HG03520 (cell line): ENCODE data around the gene SAT2.

ENCODE experiments used
- ATAC-seq: cut with Tn5 transposase; IDR thresholded peaks from one replicate; pipeline ENCODE4 v1.9.1; 2021; ENCODE audit warnings: mild to moderate bottlenecking, moderate library complexity; ENCODE audit not compliant: unreplicated experiment

Gene SAT2

DNA sequence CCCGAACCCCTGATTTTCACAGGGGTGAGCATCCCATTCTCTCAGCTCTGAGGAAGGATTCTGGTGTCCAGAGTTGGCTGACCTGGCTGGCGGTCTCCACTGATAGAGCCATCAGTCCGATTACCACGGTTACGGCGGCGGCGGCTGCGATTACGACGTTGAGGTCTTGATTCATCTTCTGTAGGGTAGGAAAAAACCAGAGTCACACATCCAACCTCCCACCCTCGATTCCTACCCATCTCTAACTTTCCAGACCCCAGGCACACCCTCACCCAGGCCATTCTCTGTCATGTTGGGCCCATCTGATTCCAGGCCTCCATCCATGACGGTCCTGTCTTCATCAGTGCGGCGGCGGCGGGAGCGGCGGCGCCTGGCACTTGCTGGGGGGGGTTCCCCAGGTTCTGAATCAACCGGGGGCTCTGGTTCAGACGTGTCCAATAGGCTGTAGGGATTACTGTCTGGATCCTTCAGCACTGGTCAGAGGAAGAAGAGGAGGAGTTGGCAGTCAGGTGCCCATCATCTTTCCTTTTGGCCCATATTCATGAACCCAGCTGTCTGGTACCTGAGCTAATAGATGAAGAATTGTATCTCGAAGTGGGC is 35.1 kb downstream of the SAT2 start:
- ATAC-seq = no peak

DNA sequence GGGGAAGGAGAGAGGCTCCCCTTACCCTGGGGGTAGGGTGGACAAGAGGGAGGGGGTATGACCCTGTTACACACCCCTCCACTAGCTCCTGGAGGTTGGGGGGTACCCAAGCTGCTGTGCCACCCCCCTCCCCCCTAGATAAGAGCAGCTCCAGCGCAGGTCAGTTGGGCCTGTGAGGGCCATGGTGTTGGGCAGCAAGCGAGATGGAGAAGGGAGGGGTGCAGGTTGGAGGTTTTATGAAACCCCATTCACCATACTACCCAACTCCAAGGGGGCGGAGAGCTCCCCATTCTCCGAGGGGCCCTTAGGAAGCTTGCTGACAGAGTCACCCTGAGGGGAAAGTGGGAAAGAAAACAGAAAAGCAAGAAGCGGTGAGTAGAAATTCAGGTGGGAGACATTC is 36.0 kb downstream of the SAT2 start:
- ATAC-seq = no peak

DNA sequence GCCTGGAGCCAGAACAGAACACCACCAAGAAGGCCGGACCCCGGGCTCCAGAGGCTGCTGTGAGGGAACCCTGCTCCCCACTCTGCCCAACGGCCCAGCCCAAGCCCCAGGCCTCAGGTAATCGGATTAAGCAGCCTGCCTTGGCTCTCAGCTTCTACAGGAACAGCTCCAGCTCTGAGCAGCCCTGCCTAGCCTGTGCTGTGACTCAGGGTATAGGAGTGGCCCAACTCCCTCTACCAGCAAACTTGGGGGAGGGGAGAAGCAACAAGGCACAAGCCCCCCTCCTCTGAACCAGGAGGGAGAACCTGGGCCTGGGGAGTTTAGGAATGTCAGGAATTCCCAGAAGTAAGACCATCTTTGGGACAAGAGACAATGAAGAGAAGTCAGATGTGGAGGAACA is 36.9 kb downstream of the SAT2 start:
- no peak for ATAC-seq

DNA sequence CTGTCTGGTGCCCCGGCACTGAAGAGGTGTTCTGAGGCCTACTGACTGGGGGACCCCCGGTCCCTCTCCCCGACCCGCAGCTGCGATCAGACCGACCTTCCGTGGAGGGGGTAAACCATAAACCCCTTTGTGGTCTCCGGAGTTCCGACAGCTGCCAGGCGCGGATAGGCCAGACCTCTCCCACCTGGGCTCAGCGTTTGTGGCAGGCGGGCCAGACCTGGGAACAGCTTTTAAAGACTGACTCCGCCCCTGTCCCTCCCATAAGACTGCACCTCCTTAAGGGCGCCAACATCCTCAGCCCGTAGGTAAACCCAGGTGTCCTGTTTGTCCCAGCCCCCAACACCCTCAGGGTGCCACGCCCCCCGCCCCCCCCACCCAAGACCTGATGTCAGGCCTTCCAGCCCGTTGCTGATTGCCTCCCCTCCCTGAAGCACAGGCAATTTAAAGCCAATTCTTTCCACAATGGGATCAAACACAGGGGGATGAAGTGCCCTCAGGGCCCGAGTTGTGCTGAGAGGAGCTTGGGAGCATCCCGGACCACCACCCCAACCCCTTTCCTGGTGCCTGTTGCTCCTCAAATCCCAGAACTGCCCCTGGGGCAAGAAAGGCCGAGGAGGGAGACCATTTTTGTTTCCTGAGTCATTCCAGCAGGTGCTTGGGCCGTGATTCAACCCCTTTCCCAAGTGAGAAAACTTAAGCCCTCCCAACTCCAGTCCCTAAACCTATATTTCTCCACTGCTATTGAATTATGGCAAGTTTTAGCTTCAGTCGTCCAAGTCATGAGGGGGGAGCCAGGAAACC is 37.5 kb downstream of the SAT2 start, which contains the start of gene SOX15:
SOX15 (minus strand) TSS at position 204 of the 801 bp plus-strand sequence. CDS start 418 bp downstream, outside the sequence.
- ATAC-seq = no peak

DNA sequence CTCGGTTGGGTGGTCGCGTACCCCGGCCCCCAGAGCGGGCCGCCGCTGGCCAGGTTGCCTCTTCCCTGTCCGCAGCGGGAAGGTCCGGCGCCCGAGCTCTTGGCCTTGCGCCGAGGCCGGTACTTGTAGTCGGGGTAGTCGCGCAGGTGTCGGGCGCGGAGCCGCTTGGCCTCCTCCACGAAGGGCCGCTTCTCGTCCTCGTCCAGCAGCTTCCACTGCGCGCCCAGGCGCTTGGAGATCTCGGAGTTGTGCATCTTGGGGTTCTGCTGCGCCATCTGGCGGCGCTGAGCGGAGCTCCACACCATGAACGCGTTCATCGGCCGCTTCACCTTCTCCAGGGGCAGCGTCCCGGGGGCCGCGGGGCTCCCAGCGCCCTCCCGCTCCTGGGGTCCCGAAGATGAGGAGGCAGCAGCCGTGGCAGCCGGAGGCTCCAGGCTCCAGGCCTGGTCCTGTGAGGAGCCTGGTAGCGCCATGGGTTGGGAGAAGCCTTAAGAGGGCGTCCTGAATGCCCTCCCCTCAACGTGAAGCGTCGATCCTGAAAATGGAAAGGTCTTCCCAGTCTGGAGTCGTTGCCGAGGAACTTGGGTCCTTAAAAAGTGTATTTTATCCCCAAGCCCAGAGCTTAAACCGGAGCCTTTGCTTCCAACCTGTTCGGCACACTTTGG is 38.3 kb downstream of the SAT2 start:
- no peak for ATAC-seq

DNA sequence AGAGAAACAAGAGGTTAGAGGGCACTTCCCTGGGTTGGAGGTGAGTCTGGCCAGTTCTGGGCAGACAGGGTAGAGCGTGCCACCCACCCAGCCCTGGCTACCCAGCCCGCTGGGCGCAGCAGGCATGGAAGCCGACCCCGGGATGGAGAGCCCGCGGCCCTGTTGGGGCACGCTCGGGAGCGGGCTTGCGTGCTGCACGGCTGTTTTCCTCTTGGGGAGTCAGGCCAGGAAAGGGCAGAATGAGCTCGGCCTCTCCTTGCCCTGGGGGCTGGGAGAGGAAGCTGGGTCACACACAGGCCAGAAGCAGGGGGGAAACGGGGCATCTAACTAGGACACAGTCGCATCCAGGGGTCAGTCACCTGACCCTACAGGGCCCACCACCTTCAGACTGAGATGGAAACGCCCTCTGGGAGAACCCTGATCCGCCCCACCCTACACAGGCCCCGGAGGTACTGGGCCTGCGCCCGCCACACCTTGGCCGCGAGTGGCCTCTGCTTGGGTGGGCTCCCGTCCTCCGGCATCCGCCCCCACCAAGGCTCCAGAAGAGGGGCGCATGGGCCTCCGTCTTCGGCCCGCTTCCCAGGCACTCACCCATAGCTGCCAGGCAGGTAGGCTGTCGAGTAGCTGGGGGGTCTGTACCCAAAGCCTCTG is 38.9 kb downstream of the SAT2 start:
- ATAC-seq = no peak

DNA sequence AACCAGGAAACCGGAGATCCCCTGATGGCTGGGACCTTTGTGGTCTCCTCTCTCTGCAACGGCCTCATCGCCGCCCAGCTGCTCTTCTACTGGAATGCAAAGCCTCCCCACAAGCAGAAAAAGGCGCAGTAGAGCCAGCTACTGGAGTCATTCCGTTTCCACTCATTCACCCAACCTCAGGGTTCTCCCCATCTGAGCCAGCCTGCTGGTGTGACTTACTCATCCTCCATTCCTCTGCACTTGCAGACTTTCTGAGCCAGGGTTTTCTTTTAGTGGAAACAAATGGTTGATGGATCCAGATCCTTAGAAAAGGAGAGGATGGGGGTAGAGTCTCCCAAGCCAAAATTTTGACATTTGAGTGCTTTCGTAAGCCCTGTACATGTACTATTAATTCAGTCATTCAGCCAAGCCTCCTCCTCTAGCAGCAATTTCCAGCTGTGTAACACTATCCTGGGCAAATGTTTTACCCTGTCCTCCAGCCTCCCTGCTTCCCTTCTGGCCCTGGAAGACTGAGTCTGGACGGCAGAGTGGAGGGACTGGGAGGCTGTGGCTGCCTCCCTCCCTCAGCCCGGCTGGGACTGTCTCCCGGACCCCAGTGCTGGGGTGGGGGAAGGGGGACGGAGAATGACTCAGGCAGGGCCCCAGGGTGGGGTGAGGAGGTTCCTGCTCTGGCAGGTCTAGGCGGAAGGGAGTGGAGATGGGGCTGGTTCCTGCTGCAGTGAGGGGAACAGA is 40.0 kb downstream of the SAT2 start:
- no peak for ATAC-seq

DNA sequence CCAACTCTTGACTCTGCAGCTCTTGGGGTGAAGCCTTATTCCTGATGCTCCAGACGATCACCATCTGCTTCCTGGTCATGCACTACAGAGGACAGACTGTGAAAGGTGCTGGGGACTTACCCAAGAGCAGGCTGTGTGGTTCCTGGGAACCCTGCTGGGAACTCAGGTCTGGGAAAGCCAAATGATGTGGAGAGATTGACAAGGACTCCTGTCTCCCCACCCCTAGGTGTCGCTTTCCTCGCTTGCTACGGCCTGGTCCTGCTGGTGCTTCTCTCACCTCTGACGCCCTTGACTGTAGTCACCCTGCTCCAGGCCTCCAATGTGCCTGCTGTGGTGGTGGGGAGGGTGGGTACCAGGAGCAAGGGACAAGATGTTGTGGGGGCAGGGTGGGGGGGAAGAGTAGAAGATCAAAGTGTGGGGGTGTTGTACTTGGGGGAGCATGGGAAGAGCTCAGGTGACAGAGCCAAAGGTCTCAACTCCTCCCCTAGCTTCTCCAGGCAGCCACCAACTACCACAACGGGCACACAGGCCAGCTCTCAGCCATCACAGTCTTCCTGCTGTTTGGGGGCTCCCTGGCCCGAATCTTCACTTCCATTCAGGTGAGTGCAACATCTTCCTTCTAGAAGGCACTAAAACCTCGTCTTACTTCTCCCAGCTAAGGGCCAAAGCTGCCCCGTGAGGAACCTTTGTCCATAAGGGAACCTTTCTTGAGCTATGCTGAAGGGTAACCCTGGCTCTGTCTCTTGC is 40.8 kb downstream of the SAT2 start:
- ATAC-seq = no peak

DNA sequence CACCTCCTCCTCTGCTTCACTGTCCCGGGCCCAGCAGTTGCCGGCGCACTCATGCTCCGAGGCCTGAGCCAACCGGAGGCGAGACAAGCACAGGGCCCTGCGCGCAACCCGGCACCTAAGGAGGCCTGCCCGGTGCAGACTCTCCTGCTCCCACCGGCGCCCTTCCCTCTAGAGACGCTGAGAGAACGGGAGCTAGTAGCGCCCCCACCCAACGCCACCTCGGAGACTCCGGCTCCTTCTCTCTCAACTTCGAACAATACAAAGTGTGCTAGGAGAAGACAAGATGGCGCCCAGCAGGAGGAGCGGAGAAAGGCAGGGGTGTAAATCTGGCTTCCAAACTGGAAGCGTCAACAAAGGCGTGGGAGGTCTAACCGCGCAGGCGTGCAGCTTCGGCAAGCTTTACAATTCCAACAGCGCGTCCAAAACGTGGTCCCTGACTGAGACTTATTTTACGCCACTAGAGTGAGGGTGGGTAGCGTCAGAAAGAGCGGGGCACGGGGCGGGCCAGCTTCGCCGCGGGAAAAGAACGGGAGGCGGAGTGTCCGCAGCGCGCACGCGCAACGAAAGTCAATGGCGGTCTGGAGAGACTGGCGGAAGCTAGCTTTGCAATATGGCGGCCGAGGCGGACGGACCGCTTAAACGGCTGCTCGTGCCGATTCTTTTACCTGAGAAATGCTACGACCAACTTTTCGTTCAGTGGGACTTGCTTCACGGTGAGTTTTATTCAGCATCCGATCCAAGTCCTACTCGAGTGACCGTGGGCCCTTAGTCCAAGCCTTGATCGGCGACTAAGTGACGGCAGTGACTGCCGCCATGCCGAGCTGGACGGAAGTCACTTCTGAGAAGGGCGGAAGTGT is 44.1 kb downstream of the SAT2 start, which contains the start of gene MPDU1:
MPDU1 (plus strand) TSS at position 600 of the 857 bp plus-strand sequence; CDS start at position 611, 11 bp downstream.
- peak; percentile 62 for ATAC-seq

DNA sequence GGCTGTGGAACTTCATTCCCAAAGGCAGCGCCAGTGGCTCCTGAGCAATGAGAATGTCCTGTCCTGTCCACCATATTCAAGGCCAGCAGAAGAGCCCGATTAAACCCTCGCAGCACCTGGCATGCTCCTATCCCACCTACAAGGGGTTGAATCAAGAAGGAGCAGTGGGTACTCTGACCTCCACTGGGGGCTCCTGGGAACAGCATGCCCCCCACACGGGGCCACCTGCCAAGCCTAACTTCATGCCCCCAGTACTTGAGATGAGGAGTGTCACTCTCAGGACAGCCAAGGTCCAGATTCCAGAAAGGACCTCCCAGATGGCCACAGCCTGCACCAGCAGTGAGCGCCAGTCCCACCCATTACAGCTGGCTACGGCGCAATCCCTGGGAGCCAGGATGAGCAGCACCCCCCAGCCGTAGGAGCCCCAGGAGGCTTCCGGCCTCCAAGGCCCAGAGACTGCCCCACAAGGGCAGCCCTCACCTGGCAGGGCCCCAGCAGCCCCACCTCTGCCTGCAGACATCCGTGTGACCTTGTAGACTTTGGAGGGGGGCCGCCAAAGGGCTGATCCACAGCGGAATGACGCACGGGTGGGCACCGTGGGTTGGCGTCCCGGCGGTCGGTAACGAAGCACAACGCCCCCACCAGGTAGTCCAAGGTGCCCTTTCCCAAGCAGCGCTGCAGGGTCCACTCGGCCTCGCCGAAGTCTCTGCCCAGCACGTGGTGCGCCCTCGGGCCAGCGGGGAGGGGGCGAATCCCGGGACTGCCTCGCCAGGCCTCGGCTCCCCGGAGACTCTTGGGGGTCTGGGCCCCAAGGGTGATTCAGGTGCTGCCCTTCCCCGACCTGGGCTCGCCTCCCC is 45.0 kb downstream of the SAT2 start:
- ATAC-seq = no peak

DNA sequence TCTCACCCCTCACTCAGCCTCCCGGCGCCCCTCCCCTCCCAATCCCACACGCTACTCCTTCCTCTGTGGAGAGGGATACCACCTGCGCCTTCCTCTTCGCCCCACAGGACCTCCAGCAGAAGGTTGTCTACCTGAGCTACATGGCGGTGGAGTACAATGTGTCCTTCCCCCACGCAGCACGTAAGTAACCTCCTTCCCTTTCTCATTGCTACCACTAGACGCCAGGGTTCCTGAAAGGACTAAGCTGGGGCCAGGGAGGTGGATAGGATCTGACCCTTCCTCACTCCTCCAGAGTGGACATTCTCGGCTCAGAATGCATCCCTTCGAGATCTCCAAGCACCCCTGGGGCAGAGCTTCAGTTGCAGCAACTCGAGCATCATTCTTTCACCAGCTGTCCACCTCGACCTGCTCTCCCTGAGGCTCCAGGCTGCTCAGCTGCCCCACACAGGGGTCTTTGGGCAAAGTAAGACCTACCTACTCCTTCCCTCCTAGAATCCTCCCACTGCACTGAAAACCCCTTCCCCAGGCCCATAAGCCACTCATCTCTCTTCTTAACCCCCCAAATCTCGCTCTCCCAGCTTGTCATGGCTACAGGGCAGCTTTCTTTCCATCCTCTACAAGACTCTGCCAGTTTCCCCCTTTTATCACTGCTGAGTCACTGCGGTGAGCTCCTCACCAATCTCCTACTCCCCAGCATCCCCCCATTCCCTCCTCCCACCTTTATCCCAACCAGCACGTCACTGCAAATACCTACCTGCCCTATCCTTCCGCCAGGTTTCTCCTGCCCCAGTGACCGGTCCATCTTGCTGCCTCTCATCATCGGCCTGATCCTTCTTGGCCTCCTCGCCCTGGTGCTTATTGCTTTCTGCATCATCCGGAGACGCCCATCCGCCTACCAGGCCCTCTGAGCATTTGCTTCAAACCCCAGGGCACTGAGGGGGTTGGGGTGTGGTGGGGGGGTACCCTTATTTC is 46.7 kb downstream of the SAT2 start:
- no peak for ATAC-seq

DNA sequence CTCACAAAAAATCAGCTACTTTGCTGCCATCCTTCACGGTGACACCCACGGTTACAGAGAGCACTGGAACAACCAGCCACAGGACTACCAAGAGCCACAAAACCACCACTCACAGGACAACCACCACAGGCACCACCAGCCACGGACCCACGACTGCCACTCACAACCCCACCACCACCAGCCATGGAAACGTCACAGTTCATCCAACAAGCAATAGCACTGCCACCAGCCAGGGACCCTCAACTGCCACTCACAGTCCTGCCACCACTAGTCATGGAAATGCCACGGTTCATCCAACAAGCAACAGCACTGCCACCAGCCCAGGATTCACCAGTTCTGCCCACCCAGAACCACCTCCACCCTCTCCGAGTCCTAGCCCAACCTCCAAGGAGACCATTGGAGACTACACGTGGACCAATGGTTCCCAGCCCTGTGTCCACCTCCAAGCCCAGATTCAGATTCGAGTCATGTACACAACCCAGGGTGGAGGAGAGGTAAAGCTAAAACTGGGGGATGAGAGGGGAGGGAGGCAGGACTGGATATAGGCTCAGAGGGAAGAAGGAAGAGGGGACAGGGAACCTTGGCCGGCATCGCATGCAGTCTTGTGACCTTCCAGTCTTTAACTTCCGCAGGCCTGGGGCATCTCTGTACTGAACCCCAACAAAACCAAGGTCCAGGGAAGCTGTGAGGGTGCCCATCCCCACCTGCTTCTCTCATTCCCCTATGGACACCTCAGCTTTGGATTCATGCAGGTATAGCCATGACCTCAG is 47.6 kb downstream of the SAT2 start:
- no peak for ATAC-seq

DNA sequence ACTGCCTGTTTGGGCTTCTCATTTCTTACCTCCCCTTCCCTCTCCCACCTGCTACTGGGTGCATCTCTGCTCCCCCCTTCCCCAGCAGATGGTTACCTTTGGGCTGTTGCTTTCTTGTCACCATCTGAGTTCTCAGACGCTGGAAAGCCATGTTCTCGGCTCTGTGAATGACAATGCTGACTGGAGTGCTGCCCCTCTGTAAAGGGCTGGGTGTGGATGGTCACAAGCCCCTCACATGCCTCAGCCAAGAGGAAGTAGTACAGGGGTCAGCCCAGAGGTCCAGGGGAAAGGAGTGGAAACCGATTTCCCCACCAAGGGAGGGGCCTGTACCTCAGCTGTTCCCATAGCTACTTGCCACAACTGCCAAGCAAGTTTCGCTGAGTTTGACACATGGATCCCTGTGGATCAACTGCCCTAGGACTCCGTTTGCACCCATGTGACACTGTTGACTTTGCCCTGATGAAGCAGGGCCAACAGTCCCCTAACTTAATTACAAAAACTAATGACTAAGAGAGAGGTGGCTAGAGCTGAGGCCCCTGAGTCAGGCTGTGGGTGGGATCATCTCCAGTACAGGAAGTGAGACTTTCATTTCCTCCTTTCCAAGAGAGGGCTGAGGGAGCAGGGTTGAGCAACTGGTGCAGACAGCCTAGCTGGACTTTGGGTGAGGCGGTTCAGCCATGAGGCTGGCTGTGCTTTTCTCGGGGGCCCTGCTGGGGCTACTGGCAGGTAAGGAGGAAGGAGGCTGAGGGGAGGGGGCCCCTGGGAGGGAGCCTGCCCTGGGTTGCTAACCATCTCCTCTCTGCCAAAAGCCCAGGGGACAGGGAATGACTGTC is 48.4 kb downstream of the SAT2 start, which contains the start of gene CD68:
CD68 (plus strand) TSS at position 638 of the 833 bp plus-strand sequence; CDS start at position 678, 40 bp downstream.
- ATAC-seq = no peak

DNA sequence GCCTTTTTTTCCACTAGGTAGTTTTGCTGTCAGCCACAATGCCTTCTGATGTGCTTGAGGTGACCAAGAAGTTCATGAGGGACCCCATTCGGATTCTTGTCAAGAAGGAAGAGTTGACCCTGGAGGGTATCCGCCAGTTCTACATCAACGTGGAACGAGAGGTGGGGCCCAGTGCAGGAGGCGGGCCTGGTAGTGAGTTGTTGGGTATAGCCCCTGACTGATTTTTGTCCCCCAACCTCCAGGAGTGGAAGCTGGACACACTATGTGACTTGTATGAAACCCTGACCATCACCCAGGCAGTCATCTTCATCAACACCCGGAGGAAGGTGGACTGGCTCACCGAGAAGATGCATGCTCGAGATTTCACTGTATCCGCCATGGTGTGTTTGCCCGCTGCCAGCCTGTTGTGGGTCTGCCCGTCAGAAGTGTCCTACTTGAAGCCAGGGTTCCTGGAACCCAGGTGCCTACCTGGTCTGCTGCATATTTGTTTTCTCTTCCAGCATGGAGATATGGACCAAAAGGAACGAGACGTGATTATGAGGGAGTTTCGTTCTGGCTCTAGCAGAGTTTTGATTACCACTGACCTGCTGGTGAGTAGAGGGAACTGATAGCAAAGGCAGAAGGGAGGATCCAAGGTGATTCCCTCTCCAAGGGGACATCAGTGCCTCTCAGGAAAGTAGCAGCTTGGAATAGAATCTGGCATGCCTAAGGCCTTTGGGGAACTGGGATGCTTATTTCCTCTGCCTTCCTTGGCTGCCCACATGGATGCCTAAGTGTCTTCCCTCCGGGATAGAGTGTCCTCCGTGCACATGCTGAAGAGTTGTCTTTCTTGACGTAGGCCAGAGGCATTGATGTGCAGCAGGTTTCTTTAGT is 50.1 kb downstream of the SAT2 start:
- no peak for ATAC-seq
